Thyroid gland (tissue), 4 donors: ENCODE measurements around the gene OR5T2.

Source experiments
- POLR2A ChIP-seq, 2 donors: fragments of 450-650 bp; IDR thresholded peaks; one replicate each; pipeline ENCODE4 v1.6.1; 2017; ENCODE audit warnings: antibody characterized with exemption in 2 of 2, mild to moderate bottlenecking in 2 of 2, moderate library complexity in 1 of 2
- TF ChIP-seq, protein P1 (sequence below), 6 experiments: fragments of 200-600 bp in 3 of 6; fragments of 450-650 bp in 3 of 6; sonication (generic) in 3 of 6; IDR thresholded peaks; one replicate each; pipeline ENCODE4 v1.5.1; 2016 to 2019; ENCODE audit warnings: antibody characterized with exemption in 6 of 6, mild to moderate bottlenecking in 2 of 6, inconsistent platforms in 1 of 6, moderate library complexity in 1 of 6

DNA sequence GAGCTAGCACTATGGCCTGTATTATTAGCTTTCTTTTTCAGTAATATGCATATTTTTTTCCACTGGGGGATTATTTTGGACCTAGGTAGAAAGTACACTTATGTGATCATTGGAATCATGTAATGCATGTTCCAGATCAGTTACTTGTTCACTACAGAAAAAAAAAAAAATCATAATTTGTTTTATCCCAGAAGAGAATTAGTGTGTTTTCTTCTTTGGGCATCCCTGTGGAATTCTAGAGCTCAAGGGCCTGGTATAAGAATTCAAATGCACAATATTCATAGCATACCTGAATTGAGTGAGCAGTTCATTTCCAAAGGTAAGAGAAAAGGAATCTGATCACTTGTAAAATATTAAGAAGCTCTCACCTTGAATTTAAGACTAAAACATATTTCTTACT, 39.8 kb upstream of the OR5T2 start, which contains the start of gene OR5T1:
- TF ChIP-seq, protein P1, sequence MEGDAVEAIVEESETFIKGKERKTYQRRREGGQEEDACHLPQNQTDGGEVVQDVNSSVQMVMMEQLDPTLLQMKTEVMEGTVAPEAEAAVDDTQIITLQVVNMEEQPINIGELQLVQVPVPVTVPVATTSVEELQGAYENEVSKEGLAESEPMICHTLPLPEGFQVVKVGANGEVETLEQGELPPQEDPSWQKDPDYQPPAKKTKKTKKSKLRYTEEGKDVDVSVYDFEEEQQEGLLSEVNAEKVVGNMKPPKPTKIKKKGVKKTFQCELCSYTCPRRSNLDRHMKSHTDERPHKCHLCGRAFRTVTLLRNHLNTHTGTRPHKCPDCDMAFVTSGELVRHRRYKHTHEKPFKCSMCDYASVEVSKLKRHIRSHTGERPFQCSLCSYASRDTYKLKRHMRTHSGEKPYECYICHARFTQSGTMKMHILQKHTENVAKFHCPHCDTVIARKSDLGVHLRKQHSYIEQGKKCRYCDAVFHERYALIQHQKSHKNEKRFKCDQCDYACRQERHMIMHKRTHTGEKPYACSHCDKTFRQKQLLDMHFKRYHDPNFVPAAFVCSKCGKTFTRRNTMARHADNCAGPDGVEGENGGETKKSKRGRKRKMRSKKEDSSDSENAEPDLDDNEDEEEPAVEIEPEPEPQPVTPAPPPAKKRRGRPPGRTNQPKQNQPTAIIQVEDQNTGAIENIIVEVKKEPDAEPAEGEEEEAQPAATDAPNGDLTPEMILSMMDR (IDR thresholded peaks at IDR 0.05): no peak
- no peak for TF ChIP-seq POLR2A (IDR thresholded peaks at IDR 0.05)
